ENCODE data around the gene RAD51B.

Gene RAD51B

GRCh38 chr14:68512088-68512487, 692.5 kb downstream of the RAD51B start:
- no peak for DNase-seq (ENCODE audit: low read depth)

- no peak for DNase-seq (ENCODE audit: low read depth)
These were observed 693.6 kb downstream of the RAD51B start for GRCh38 chr14:68513137-68513536.

- DNase-seq (ENCODE audit: low read depth), result no peak
These were observed 694.4 kb downstream of the RAD51B start for GRCh38 chr14:68513838-68514607.

GRCh38 chr14:68514608-68515194, 695.1 kb downstream of the RAD51B start:
- DNase-seq (ENCODE audit: low read depth), result no peak

- no peak for DNase-seq (ENCODE audit: low read depth)
These were observed 696.8 kb downstream of the RAD51B start for GRCh38 chr14:68516342-68516741.

GRCh38 chr14:68518166-68518565, 698.6 kb downstream of the RAD51B start:
- no peak for DNase-seq (ENCODE audit: low read depth)

GRCh38 chr14:68518761-68519670, 699.4 kb downstream of the RAD51B start:
- no peak for DNase-seq (ENCODE audit: low read depth)

GRCh38 chr14:68519671-68520187, 700.1 kb downstream of the RAD51B start:
- no peak for DNase-seq (ENCODE audit: low read depth)

- DNase-seq (ENCODE audit: low read depth), result no peak
These were observed 701.3 kb downstream of the RAD51B start for GRCh38 chr14:68520637-68521556.

- DNase-seq (ENCODE audit: low read depth), result no peak
These were observed 702.0 kb downstream of the RAD51B start for GRCh38 chr14:68521557-68521901.

GRCh38 chr14:68521961-68522509, 702.5 kb downstream of the RAD51B start:
- DNase-seq (ENCODE audit: low read depth), result no peak

- no peak for DNase-seq (ENCODE audit: low read depth)
These were observed 703.1 kb downstream of the RAD51B start for GRCh38 chr14:68522510-68523325.

GRCh38 chr14:68523326-68523610, 703.7 kb downstream of the RAD51B start:
- DNase-seq (ENCODE audit: low read depth), result no peak

GRCh38 chr14:68523989-68524725, 704.6 kb downstream of the RAD51B start:
- DNase-seq (ENCODE audit: low read depth), result no peak

- DNase-seq (ENCODE audit: low read depth), result no peak
These were observed 705.9 kb downstream of the RAD51B start for GRCh38 chr14:68525516-68525915.

- no peak for DNase-seq (ENCODE audit: low read depth)
These were observed 707.0 kb downstream of the RAD51B start for GRCh38 chr14:68526512-68527091.

- no peak for DNase-seq (ENCODE audit: low read depth)
These were observed 707.8 kb downstream of the RAD51B start for GRCh38 chr14:68527329-68527851.

GRCh38 chr14:68528040-68528687, 708.6 kb downstream of the RAD51B start:
- DNase-seq (ENCODE audit: low read depth), result no peak

- no peak for DNase-seq (ENCODE audit: low read depth)
These were observed 710.9 kb downstream of the RAD51B start for GRCh38 chr14:68530443-68530842.
